Caco-2 (cell line): Measurements from ENCODE around the gene SYT9. TPM values are rescaled to one million over a fixed set of nuclear protein-coding genes. Genes with fewer than 3 reads are reported as not detected.

Experiments
- BruUV-seq: library from RNA; stranded (reverse); fragments of 400-500 nt; replicated peaks from 2 replicates; lab custom pipeline; 2021; lab: Mats Ljungman, UMichigan
- CTCF ChIA-PET: fragments of 300-600 bp; sonication (Branson Sonifier 250); formaldehyde crosslinking; loops from one replicate; lab custom pipeline; 2022; ENCODE audit warnings: antibody characterized with exemption; lab: Charles Lee
- POLR2A ChIA-PET: fragments of 300-600 bp; sonication (Branson Sonifier 250); formaldehyde crosslinking; loops from one replicate; lab custom pipeline; 2022; ENCODE audit warnings: antibody characterized with exemption; lab: Charles Lee
- DNase-seq, 2 experiments: peaks; one replicate each; pipeline versions ENCODE4 v3.0.0 to v3.0.0-alpha.2; 2020 to 2022
- H3K27me3 ChIP-seq: replicated peaks from 2 replicates; pipeline ENCODE4 v1.6.0; 2011; ENCODE audit warnings: low read length; ENCODE audit not compliant: control insufficient read depth, insufficient read depth
- H3K36me3 ChIP-seq: 2 replicates; pipeline ENCODE4 v1.5.1; 2011; ENCODE audit warnings: low read length; ENCODE audit not compliant: control insufficient read depth, insufficient read depth
- H3K4me1 ChIP-seq: fragments of 250-450 bp; sonication (Bioruptor Pico); 2 replicates; pipeline ENCODE4 v1.5.1; 2020; ENCODE audit warnings: mild to moderate bottlenecking
- H3K4me3 ChIP-seq: 2 replicates; pipeline ENCODE4 v1.5.1; 2011; ENCODE audit warnings: low read depth, mild to moderate bottlenecking, control low read depth, low read length
- H3K9me3 ChIP-seq: fragments of 250-450 bp; sonication (Bioruptor Pico); 2 replicates; pipeline ENCODE4 v1.5.1; 2020; ENCODE audit warnings: mild to moderate bottlenecking, moderate library complexity
- H3K27ac Mint-ChIP-seq: one replicate; pipeline ENCODE4 v1.8.0; 2022; ENCODE audit warnings: mixed read lengths; ENCODE audit not compliant: unreplicated experiment
- H3K27me3 Mint-ChIP-seq: one replicate; pipeline ENCODE4 v1.8.0; 2022; ENCODE audit warnings: mixed read lengths; ENCODE audit not compliant: insufficient read depth, unreplicated experiment
- H3K36me3 Mint-ChIP-seq: one replicate; pipeline ENCODE4 v1.8.0; 2022; ENCODE audit warnings: mild to moderate bottlenecking, mixed read lengths; ENCODE audit not compliant: insufficient read depth, unreplicated experiment
- H3K4me1 Mint-ChIP-seq: one replicate; pipeline ENCODE4 v1.8.0; 2022; ENCODE audit warnings: low read depth, mixed read lengths; ENCODE audit not compliant: unreplicated experiment
- H3K4me3 Mint-ChIP-seq: one replicate; pipeline ENCODE4 v1.8.0; 2022; ENCODE audit warnings: mild to moderate bottlenecking, moderate library complexity, mixed read lengths; ENCODE audit not compliant: unreplicated experiment
- H3K9me3 Mint-ChIP-seq: one replicate; pipeline ENCODE4 v1.8.0; 2022; ENCODE audit warnings: mixed read lengths; ENCODE audit not compliant: unreplicated experiment
- intact Hi-C: fragments of 100-400 bp; cut with micrococcal nuclease; formaldehyde crosslinking; loops from one replicate; pipeline ENCODE4 v1.10.0; 2022; ENCODE audit not compliant: unreplicated experiment
- total RNA-seq: library from RNA; stranded (reverse); gene quantifications from 2 replicates; pipeline ENCODE4 v1.2.3, GENCODE V29; 2022
- TF ChIP-seq, protein P1 (sequence below), 2 experiments: fragments of 200-600 bp in 1 of 2; IDR thresholded peaks; 1 replicate in 1 of 2; 2 replicates in 1 of 2; pipeline versions ENCODE4 v1.5.1 to v1.8.0; 2011 to 2022; ENCODE audit warnings: antibody characterized with exemption in 1 of 2, control low read depth in 1 of 2, inconsistent platforms in 1 of 2, low read depth in 1 of 2, low read length in 1 of 2, mild to moderate bottlenecking in 1 of 2, moderate library complexity in 1 of 2; ENCODE audit not compliant: insufficient read depth in 1 of 2, severe bottlenecking in 1 of 2, unreplicated experiment in 1 of 2

Gene SYT9
- total RNA-seq, 1 experiment from 2014 or later, result not detected

DNA sequence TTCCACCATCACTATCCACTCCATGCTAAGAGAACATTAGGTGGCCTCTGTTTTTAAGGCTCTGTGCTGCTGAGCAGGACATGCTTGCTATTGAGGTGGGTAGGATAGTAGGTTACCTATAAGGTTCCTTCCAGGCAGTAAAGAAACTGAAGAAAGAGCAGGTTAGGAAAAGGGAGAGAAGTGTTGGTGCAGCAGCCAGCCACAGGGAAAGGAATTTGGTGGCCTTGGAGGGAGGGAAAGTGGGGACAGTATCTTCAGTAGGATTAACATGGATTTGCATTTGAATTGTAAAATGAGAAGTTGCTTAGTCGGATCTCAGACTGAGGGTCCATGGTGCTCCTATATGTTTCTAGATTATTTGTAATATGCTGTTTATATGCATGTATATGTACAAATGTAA, 184.4 kb downstream of the SYT9 start:
- H3K27ac Mint-ChIP-seq, result no peak overlapping the region
- Histone ChIP-seq H3K9me3 (no peaks in the 10 kb centered on the region), H3K27me3 (no peaks in the 10 kb centered on the region), H3K4me3 (no peak overlapping the region), H3K4me1 (no peaks in the 10 kb centered on the region), H3K36me3 (no peaks in the 10 kb centered on the region)
- BruUV-seq, result no TSS peak
- H3K4me1 Mint-ChIP-seq, result no peaks in the 10 kb centered on the region
- peaks cover 30% of the 10 kb centered on the region for H3K27me3 Mint-ChIP-seq
- CTCF ChIA-PET, result interaction anchor here (0.5 kb wide), 1 partner anchor 205 kb away, joined by 3 read pairs; no protein-coding TSS in a partner anchor
- H3K9me3 Mint-ChIP-seq, result no peaks in the 10 kb centered on the region
- TF ChIP-seq, protein P1, sequence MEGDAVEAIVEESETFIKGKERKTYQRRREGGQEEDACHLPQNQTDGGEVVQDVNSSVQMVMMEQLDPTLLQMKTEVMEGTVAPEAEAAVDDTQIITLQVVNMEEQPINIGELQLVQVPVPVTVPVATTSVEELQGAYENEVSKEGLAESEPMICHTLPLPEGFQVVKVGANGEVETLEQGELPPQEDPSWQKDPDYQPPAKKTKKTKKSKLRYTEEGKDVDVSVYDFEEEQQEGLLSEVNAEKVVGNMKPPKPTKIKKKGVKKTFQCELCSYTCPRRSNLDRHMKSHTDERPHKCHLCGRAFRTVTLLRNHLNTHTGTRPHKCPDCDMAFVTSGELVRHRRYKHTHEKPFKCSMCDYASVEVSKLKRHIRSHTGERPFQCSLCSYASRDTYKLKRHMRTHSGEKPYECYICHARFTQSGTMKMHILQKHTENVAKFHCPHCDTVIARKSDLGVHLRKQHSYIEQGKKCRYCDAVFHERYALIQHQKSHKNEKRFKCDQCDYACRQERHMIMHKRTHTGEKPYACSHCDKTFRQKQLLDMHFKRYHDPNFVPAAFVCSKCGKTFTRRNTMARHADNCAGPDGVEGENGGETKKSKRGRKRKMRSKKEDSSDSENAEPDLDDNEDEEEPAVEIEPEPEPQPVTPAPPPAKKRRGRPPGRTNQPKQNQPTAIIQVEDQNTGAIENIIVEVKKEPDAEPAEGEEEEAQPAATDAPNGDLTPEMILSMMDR (IDR thresholded peaks at IDR 0.05; ENCODE audit: insufficient read depth in 1 of 2, low read depth in 1 of 2, low read length in 1 of 2, severe bottlenecking in 1 of 2, unreplicated experiment in 1 of 2), result no peak
- H3K4me3 Mint-ChIP-seq, result no peak overlapping the region
- no peaks in the 10 kb centered on the region for H3K36me3 Mint-ChIP-seq
- POLR2A ChIA-PET, result no interaction called here
- DNase-seq, result no peak
- intact Hi-C loops, result loop anchor here (10.0 kb wide), 1 partner anchor 161 kb away; no protein-coding TSS in a partner anchor

DNA sequence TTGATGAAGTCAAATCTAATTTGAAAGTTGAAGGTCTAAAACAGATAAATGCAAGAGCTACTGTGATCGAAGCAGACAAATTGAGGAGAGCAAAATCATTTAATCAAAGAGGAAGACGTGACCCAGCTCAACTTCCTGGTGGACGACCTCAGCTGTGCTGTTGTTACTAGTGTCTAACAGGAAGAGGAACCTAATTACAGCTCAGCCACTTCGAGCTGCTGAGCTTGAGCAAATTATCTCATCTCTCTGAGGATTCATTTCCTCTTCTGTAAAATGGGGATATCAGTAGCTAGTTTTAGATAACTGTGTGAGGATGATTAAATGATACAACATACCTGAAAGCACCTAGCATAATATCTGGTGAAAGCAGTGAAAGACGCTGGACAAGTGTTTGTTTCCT, 185.0 kb downstream of the SYT9 start:
- DNase-seq, result no peak
- H3K9me3 Mint-ChIP-seq, result no peaks in the 10 kb centered on the region
- ChIA-PET CTCF (interaction anchor here (0.5 kb wide), 1 partner anchor 206 kb away, joined by 3 read pairs; no protein-coding TSS in a partner anchor), POLR2A (no interaction called here)
- H3K4me1 Mint-ChIP-seq, result no peaks in the 10 kb centered on the region
- no peaks in the 10 kb centered on the region for H3K4me1 ChIP-seq
- no TSS peak for BruUV-seq
- TF ChIP-seq, protein P1 (IDR thresholded peaks at IDR 0.05; ENCODE audit: insufficient read depth in 1 of 2, low read depth in 1 of 2, low read length in 1 of 2, severe bottlenecking in 1 of 2, unreplicated experiment in 1 of 2), result no peak
- no peak overlapping the region for H3K4me3 Mint-ChIP-seq
- H3K27me3 ChIP-seq, result no peaks in the 10 kb centered on the region
- no peaks in the 10 kb centered on the region for H3K36me3 Mint-ChIP-seq
- peaks cover 30% of the 10 kb centered on the region for H3K27me3 Mint-ChIP-seq
- no peak overlapping the region for H3K4me3 ChIP-seq
- no peaks in the 10 kb centered on the region for H3K9me3 ChIP-seq
- intact Hi-C loops, result loop anchor here (10.0 kb wide), 1 partner anchor 162 kb away; no protein-coding TSS in a partner anchor
- H3K36me3 ChIP-seq, result no peaks in the 10 kb centered on the region
- H3K27ac Mint-ChIP-seq, result no peak overlapping the region

DNA sequence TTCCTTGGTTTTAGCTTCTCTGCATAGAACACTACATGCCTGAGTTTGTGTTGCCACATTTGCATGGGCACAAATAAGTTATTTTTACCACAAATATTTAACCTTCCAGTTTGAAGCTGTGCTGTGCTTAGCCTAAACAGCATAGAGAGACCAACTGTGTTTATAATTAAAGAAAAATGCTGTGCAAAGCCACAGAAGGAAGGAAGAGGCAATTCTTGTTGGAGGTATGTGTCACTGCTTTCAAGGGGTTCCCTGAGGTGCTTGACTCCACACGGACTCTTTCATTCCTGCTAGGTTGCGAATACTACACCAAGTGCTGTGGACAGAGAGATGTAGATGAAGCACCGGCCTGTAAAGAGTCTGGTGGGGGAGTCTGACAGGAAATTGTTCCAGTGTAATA, 186.0 kb downstream of the SYT9 start:
- Mint-ChIP-seq H3K4me1 (no peaks in the 10 kb centered on the region), H3K27me3 (peaks cover 30% of the 10 kb centered on the region), H3K36me3 (no peaks in the 10 kb centered on the region), H3K9me3 (no peaks in the 10 kb centered on the region), H3K27ac (no peak overlapping the region), H3K4me3 (no peak overlapping the region)
- CTCF ChIA-PET, result no interaction called here
- Histone ChIP-seq H3K4me3 (no peak overlapping the region), H3K9me3 (no peaks in the 10 kb centered on the region), H3K27me3 (no peaks in the 10 kb centered on the region), H3K36me3 (no peaks in the 10 kb centered on the region), H3K4me1 (no peaks in the 10 kb centered on the region)
- TF ChIP-seq, protein P1 (IDR thresholded peaks at IDR 0.05; ENCODE audit: insufficient read depth in 1 of 2, low read depth in 1 of 2, low read length in 1 of 2, severe bottlenecking in 1 of 2, unreplicated experiment in 1 of 2), result no peak
- DNase-seq, result no peak
- intact Hi-C loops, result loop anchor here (10.0 kb wide), 1 partner anchor 163 kb away; no protein-coding TSS in a partner anchor
- no TSS peak for BruUV-seq
- POLR2A ChIA-PET, result no interaction called here
